ENCODE data around the gene PFDN1. TPM values are rescaled to one million over a fixed set of nuclear protein-coding genes. Genes with fewer than 3 reads are reported as not detected.

Gene PFDN1
- total and polyA plus RNA-seq, 8 donors = 28.6 to 137 (median 74.2) TPM

GRCh38 chr5:140232731-140233130 is 70.2 kb downstream of the PFDN1 start:
- intact Hi-C loops (cut with DNase I; ENCODE audit: low total_unique reads) = loop anchor here (10.0 kb wide), 1 partner anchor 48 kb away; no protein-coding TSS in a partner anchor
- H3K9me3 ChIP-seq = no peaks in the 10 kb centered on the region
- 62 to 89% (median 76%) methylated on average over 1 of the region's 1 CpG for WGBS, 5 donors
- no peak for DNase-seq
- H3K4me1 ChIP-seq = peaks cover 37 to 88% (median 38%) of the 10 kb centered on the region in 4 donors
- H3K36me3 ChIP-seq = peaks cover 0 to 19% (median 6%) of the 10 kb centered on the region in 4 donors
- peak overlapping the region in 2 of 5 donors; percentile 23 to 25 for H3K27ac ChIP-seq
- no peak overlapping the region for H3K4me3 ChIP-seq
- TF ChIP-seq EP300 (IDR thresholded peaks at IDR 0.05) (no peak), CTCF (IDR thresholded peaks at IDR 0.05) (no peak), POLR2A (IDR thresholded peaks at IDR 0.05) (no peak), POLR2AphosphoS5 (IDR thresholded peaks at IDR 0.05) (no peak)
- no peaks in the 10 kb centered on the region for H3K27me3 ChIP-seq

- intact Hi-C loops (cut with DNase I; ENCODE audit: low total_unique reads) = loop anchor here (10.0 kb wide), 1 partner anchor 46 kb away; no protein-coding TSS in a partner anchor
These were observed 72.5 kb downstream of the PFDN1 start for GRCh38 chr5:140230373-140230772.

GRCh38 chr5:140228364-140228837 is 74.5 kb downstream of the PFDN1 start:
- DNase-seq = peak; percentile 65 to 75
- WGBS, 5 donors = 36 to 54% (median 49%) methylated on average over 7 of the region's 7 CpGs
- peak overlapping the region; percentile 68 to 95 (median 81) for H3K27ac ChIP-seq
- TF ChIP-seq EP300 (IDR thresholded peaks at IDR 0.05) (no peak), POLR2AphosphoS5 (IDR thresholded peaks at IDR 0.05) (peak in 2 of 3 donors; percentile 63 to 70)
- intact Hi-C loops (cut with DNase I; ENCODE audit: low total_unique reads) = no loop called here
- H3K4me1 ChIP-seq = peaks cover 39 to 87% (median 49%) of the 10 kb centered on the region in 4 donors
- peak overlapping the region in 2 of 4 donors; percentile 10 to 20 for H3K4me3 ChIP-seq
- H3K27me3 ChIP-seq = no peaks in the 10 kb centered on the region
- no peaks in the 10 kb centered on the region for H3K9me3 ChIP-seq
- peaks cover 0 to 3% (median 1%) of the 10 kb centered on the region in 4 donors for H3K36me3 ChIP-seq

More at GRCh38 chr5:140230373-140230772, 72.5 kb downstream of the PFDN1 start:
- H3K27ac ChIP-seq = peak overlapping the region in 4 of 5 donors; percentile 7 to 46 (median 35)
- H3K36me3 ChIP-seq = peaks cover 0 to 6% (median 1%) of the 10 kb centered on the region in 4 donors
- H3K9me3 ChIP-seq = no peaks in the 10 kb centered on the region
- H3K4me3 ChIP-seq = peak overlapping the region in 1 of 4 donors; percentile 4
- no peak for DNase-seq
- peaks cover 33 to 85% (median 35%) of the 10 kb centered on the region in 4 donors for H3K4me1 ChIP-seq
- TF ChIP-seq EP300 (IDR thresholded peaks at IDR 0.05) (no peak), CTCF (IDR thresholded peaks at IDR 0.05) (no peak), POLR2A (IDR thresholded peaks at IDR 0.05) (no peak), POLR2AphosphoS5 (IDR thresholded peaks at IDR 0.05) (no peak)
- WGBS, 5 donors = 75 to 95% (median 90%) methylated on average over 1 of the region's 1 CpG
- no peaks in the 10 kb centered on the region for H3K27me3 ChIP-seq

GRCh38 chr5:140227046-140227445 is 75.9 kb downstream of the PFDN1 start:
- no peak overlapping the region for H3K4me3 ChIP-seq
- no peaks in the 10 kb centered on the region for H3K9me3 ChIP-seq
- peak overlapping the region; percentile 68 to 95 (median 81) for H3K27ac ChIP-seq
- intact Hi-C loops (cut with DNase I; ENCODE audit: low total_unique reads) = no loop called here
- no peaks in the 10 kb centered on the region for H3K27me3 ChIP-seq
- 80 to 98% (median 91%) methylated on average over 2 of the region's 2 CpGs for WGBS, 5 donors
- TF ChIP-seq EP300 (IDR thresholded peaks at IDR 0.05) = no peak
- no peak for TF ChIP-seq POLR2A (IDR thresholded peaks at IDR 0.05)
- TF ChIP-seq CTCF (IDR thresholded peaks at IDR 0.05) = no peak
- no peak for TF ChIP-seq POLR2AphosphoS5 (IDR thresholded peaks at IDR 0.05)
- DNase-seq = no peak
- peaks cover 0 to 3% (median 1%) of the 10 kb centered on the region in 4 donors for H3K36me3 ChIP-seq
- H3K4me1 ChIP-seq = peaks cover 47 to 89% (median 60%) of the 10 kb centered on the region in 4 donors

- no peaks in the 10 kb centered on the region for H3K9me3 ChIP-seq
- H3K4me3 ChIP-seq = no peak overlapping the region
- H3K27ac ChIP-seq = peak overlapping the region; percentile 73 to 95 (median 84)
- intact Hi-C loops (cut with DNase I; ENCODE audit: low total_unique reads) = no loop called here
- 41 to 61% (median 58%) methylated on average over 3 of the region's 3 CpGs for WGBS, 5 donors
- H3K27me3 ChIP-seq = no peaks in the 10 kb centered on the region
- no peak for TF ChIP-seq CTCF (IDR thresholded peaks at IDR 0.05)
- TF ChIP-seq POLR2AphosphoS5 (IDR thresholded peaks at IDR 0.05) = peak in 1 of 3 donors; percentile 39
- H3K36me3 ChIP-seq = peaks cover 0 to 3% (median 1%) of the 10 kb centered on the region in 4 donors
- peaks cover 59 to 93% (median 77%) of the 10 kb centered on the region in 4 donors for H3K4me1 ChIP-seq
- DNase-seq = peak in 1 of 2 donors; percentile 59
These were observed 77.5 kb downstream of the PFDN1 start for GRCh38 chr5:140225396-140225795.
